ENCODE results near the gene PCBD2.

DNA sequence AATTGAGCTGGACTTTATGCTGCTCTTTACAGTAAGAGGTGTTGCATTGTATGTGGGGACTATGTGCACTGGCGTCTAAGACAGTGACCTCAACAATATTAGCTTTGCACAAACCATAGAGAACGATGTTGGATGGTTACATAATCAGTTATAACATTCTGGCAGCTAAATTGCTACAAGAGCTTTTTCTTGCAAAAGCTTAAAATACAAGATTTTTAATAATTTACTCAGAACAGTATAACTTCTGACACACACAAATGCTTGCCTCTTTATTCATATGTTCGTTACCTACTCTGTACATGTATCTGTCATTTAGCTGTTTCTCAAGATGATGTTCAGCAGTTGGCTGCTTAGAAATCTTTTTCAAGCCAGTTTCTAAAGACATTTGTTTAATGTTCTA lies 47.5 kb upstream of the PCBD2 start:
- TF ChIP-seq, protein P1, sequence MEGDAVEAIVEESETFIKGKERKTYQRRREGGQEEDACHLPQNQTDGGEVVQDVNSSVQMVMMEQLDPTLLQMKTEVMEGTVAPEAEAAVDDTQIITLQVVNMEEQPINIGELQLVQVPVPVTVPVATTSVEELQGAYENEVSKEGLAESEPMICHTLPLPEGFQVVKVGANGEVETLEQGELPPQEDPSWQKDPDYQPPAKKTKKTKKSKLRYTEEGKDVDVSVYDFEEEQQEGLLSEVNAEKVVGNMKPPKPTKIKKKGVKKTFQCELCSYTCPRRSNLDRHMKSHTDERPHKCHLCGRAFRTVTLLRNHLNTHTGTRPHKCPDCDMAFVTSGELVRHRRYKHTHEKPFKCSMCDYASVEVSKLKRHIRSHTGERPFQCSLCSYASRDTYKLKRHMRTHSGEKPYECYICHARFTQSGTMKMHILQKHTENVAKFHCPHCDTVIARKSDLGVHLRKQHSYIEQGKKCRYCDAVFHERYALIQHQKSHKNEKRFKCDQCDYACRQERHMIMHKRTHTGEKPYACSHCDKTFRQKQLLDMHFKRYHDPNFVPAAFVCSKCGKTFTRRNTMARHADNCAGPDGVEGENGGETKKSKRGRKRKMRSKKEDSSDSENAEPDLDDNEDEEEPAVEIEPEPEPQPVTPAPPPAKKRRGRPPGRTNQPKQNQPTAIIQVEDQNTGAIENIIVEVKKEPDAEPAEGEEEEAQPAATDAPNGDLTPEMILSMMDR (IDR thresholded peaks at IDR 0.05; ENCODE audit: low read depth, low read length, missing input control) = no peak
- TF ChIP-seq YY1 (IDR thresholded peaks at IDR 0.05) = no peak
- TF ChIP-seq, protein P2, sequence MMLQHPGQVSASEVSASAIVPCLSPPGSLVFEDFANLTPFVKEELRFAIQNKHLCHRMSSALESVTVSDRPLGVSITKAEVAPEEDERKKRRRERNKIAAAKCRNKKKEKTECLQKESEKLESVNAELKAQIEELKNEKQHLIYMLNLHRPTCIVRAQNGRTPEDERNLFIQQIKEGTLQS (IDR thresholded peaks at IDR 0.05) = no peak
- TF ChIP-seq, protein P3, sequence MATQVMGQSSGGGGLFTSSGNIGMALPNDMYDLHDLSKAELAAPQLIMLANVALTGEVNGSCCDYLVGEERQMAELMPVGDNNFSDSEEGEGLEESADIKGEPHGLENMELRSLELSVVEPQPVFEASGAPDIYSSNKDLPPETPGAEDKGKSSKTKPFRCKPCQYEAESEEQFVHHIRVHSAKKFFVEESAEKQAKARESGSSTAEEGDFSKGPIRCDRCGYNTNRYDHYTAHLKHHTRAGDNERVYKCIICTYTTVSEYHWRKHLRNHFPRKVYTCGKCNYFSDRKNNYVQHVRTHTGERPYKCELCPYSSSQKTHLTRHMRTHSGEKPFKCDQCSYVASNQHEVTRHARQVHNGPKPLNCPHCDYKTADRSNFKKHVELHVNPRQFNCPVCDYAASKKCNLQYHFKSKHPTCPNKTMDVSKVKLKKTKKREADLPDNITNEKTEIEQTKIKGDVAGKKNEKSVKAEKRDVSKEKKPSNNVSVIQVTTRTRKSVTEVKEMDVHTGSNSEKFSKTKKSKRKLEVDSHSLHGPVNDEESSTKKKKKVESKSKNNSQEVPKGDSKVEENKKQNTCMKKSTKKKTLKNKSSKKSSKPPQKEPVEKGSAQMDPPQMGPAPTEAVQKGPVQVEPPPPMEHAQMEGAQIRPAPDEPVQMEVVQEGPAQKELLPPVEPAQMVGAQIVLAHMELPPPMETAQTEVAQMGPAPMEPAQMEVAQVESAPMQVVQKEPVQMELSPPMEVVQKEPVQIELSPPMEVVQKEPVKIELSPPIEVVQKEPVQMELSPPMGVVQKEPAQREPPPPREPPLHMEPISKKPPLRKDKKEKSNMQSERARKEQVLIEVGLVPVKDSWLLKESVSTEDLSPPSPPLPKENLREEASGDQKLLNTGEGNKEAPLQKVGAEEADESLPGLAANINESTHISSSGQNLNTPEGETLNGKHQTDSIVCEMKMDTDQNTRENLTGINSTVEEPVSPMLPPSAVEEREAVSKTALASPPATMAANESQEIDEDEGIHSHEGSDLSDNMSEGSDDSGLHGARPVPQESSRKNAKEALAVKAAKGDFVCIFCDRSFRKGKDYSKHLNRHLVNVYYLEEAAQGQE (IDR thresholded peaks at IDR 0.05) = no peak
- no peak for TF ChIP-seq EGR1 (IDR thresholded peaks at IDR 0.05; ENCODE audit: low read depth in 2 of 2)
- no peak for TF ChIP-seq GABPA (IDR thresholded peaks at IDR 0.05 in 1 of 2, conservative IDR thresholded peaks at IDR 0.05 in 1 of 2)
- no peak for TF ChIP-seq JUND (IDR thresholded peaks at IDR 0.05)
- TF ChIP-seq RAD21 (IDR thresholded peaks at IDR 0.05) = no peak
- TF ChIP-seq TAF1 (conservative IDR thresholded peaks at IDR 0.05) = no peak
- TF ChIP-seq, protein P4, sequence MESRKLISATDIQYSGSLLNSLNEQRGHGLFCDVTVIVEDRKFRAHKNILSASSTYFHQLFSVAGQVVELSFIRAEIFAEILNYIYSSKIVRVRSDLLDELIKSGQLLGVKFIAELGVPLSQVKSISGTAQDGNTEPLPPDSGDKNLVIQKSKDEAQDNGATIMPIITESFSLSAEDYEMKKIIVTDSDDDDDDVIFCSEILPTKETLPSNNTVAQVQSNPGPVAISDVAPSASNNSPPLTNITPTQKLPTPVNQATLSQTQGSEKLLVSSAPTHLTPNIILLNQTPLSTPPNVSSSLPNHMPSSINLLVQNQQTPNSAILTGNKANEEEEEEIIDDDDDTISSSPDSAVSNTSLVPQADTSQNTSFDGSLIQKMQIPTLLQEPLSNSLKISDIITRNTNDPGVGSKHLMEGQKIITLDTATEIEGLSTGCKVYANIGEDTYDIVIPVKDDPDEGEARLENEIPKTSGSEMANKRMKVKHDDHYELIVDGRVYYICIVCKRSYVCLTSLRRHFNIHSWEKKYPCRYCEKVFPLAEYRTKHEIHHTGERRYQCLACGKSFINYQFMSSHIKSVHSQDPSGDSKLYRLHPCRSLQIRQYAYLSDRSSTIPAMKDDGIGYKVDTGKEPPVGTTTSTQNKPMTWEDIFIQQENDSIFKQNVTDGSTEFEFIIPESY (IDR thresholded peaks at IDR 0.05) = no peak
- TF ChIP-seq SP1 (IDR thresholded peaks at IDR 0.05) = no peak

Data from liver (tissue), 3 donors.